CD14-positive monocyte (primary cell): ENCODE measurements around the gene TENM3. TPM values are rescaled to one million over a fixed set of nuclear protein-coding genes. Genes with fewer than 3 reads are reported as not detected.

ENCODE experiments used
- DNase-seq, 3 donors: peaks; one replicate each; pipeline ENCODE4 v3.0.0-alpha.2; 2011 to 2022
- H2AFZ ChIP-seq: 2 replicates; pipeline ENCODE4 v1.6.0; 2012; ENCODE audit warnings: mild to moderate bottlenecking, low read depth, low read length, inconsistent platforms; ENCODE audit not compliant: insufficient read depth, poor library complexity, severe bottlenecking
- H3K27ac ChIP-seq, 2 donors: 1 replicate in 1 of 2; 2 replicates in 1 of 2; pipeline ENCODE4 v1.5.1; 2012 to 2013; ENCODE audit warnings: low read length in 2 of 2, control low read depth in 1 of 2, inconsistent platforms in 1 of 2, low read depth in 1 of 2, mild to moderate bottlenecking in 1 of 2
- H3K27me3 ChIP-seq, 2 donors: one replicate each; pipeline versions ENCODE4 v1.6.0 to v1.6.1; 2011 to 2013; ENCODE audit warnings: low read length in 2 of 2; ENCODE audit not compliant: control insufficient read depth in 2 of 2, insufficient read depth in 2 of 2
- H3K36me3 ChIP-seq, 2 donors: replicated peaks in 1 of 2; 1 replicate in 1 of 2; 2 replicates in 1 of 2; pipeline versions ENCODE4 v1.5.1 to v1.6.1; 2012 to 2013; ENCODE audit warnings: low read length in 2 of 2, control low read depth in 1 of 2, inconsistent platforms in 1 of 2, mild to moderate bottlenecking in 1 of 2; ENCODE audit not compliant: insufficient read depth in 2 of 2, control insufficient read depth in 1 of 2
- H3K4me1 ChIP-seq, 2 donors: 1 replicate in 1 of 2; 2 replicates in 1 of 2; pipeline versions ENCODE4 v1.5.1 to v1.6.1; 2012 to 2013; ENCODE audit warnings: low read length in 2 of 2, control low read depth in 1 of 2, inconsistent platforms in 1 of 2, mild to moderate bottlenecking in 1 of 2, moderate library complexity in 1 of 2; ENCODE audit not compliant: insufficient read depth in 2 of 2, control insufficient read depth in 1 of 2
- H3K4me2 ChIP-seq: replicated peaks from 2 replicates; pipeline ENCODE3; 2012; ENCODE audit warnings: low read length, moderate library complexity, mild to moderate bottlenecking; ENCODE audit not compliant: poor library complexity, severe bottlenecking; ENCODE audit errors: extremely low read depth
- H3K4me3 ChIP-seq, 3 experiments: fragments of 200-600 bp in 1 of 3; sonication (generic) in 1 of 3; replicated peaks in 1 of 3; 1 replicate in 2 of 3; 2 replicates in 1 of 3; pipeline ENCODE4 v1.5.1; 2011 to 2013; ENCODE audit warnings: low read length in 3 of 3, mild to moderate bottlenecking in 3 of 3, control low read depth in 2 of 3, low read depth in 2 of 3, inconsistent platforms in 1 of 3, moderate library complexity in 1 of 3
- H3K79me2 ChIP-seq: 2 replicates; pipeline ENCODE4 v1.6.0; 2012; ENCODE audit warnings: mild to moderate bottlenecking, control low read depth, inconsistent platforms, low read length, moderate library complexity; ENCODE audit not compliant: insufficient read depth
- H3K9ac ChIP-seq: 2 replicates; pipeline ENCODE4 v1.6.0; 2017; ENCODE audit warnings: low read length, mild to moderate bottlenecking; ENCODE audit not compliant: insufficient read depth, poor library complexity, severe bottlenecking
- H3K9me3 ChIP-seq, 2 donors: replicated peaks in 1 of 2; 1 replicate in 1 of 2; 2 replicates in 1 of 2; pipeline versions ENCODE4 v1.5.1 to v1.6.1; 2012 to 2013; ENCODE audit warnings: low read length in 2 of 2, control low read depth in 1 of 2; ENCODE audit not compliant: control insufficient read depth in 1 of 2, insufficient read depth in 1 of 2
- H4K20me1 ChIP-seq: 2 replicates; pipeline ENCODE4 v1.6.0; 2012; ENCODE audit warnings: mild to moderate bottlenecking, low read length, control low read depth, moderate library complexity; ENCODE audit not compliant: insufficient read depth
- H3K27ac Mint-ChIP-seq, 7 donors: one replicate each; pipeline ENCODE4 v1.8.0; 2020; ENCODE audit warnings: mild to moderate bottlenecking in 7 of 7, mixed read lengths in 7 of 7, moderate library complexity in 6 of 7, inconsistent platforms in 2 of 7
- H3K27me3 Mint-ChIP-seq, 3 donors: one replicate each; pipeline ENCODE4 v1.8.0; 2021 to 2022; ENCODE audit warnings: low read depth in 3 of 3, mild to moderate bottlenecking in 3 of 3, mixed read lengths in 3 of 3, moderate library complexity in 3 of 3, inconsistent platforms in 1 of 3
- H3K36me3 Mint-ChIP-seq, 2 donors: one replicate each; pipeline ENCODE4 v1.8.0; 2020; ENCODE audit warnings: mixed read lengths in 2 of 2, inconsistent platforms in 1 of 2, mild to moderate bottlenecking in 1 of 2
- H3K4me1 Mint-ChIP-seq: one replicate; pipeline ENCODE4 v1.8.0; 2020; ENCODE audit warnings: mild to moderate bottlenecking, mixed read lengths
- H3K4me3 Mint-ChIP-seq, 2 donors: one replicate each; pipeline ENCODE4 v1.8.0; 2020; ENCODE audit warnings: mild to moderate bottlenecking in 2 of 2, mixed read lengths in 2 of 2, moderate library complexity in 1 of 2
- H3K9me3 Mint-ChIP-seq, 7 donors: one replicate each; pipeline ENCODE4 v1.8.0; 2020 to 2022; ENCODE audit warnings: mixed read lengths in 7 of 7, mild to moderate bottlenecking in 6 of 7, moderate library complexity in 6 of 7, inconsistent platforms in 2 of 7
- CTCF ChIP-seq: fragments of 200-600 bp; IDR thresholded peaks from one replicate; pipeline ENCODE4 v1.8.0; 2022; ENCODE audit warnings: antibody characterized with exemption, mild to moderate bottlenecking
- WGBS: methylation state at CpG from one replicate; pipeline ENCODE4 v1.1.5; 2013; ENCODE audit warnings: missing lambda C conversion rate; ENCODE audit not compliant: insufficient coverage; 5-methylcytosine and 5-hydroxymethylcytosine counted together
- intact Hi-C, 2 donors: fragments of 100-400 bp; cut with micrococcal nuclease; formaldehyde crosslinking; loops; one replicate each; pipeline versions ENCODE4 v1.15.0 to v1.15.1; 2023
- polyA plus RNA-seq, 3 donors: library from polyadenylated mRNA; depleted of rRNA in 1 of 3; unstranded in 2 of 3; stranded (reverse) in 1 of 3; fragments of 300-500 nt in 2 of 3; fragments of >200 nt in 1 of 3; fragmentation: Illumina TruSeq in 2 of 3; gene quantifications; 1 replicate in 2 of 3; 2 replicates in 1 of 3; pipeline ENCODE4 v1.2.3, GENCODE V29; 2012 to 2021

The TENM3 gene
- polyA plus RNA-seq, 3 donors = not detected

- no CpG with 5 or more reads among the region's 4 CpGs for WGBS
- H3K4me3 ChIP-seq = no peak overlapping the region
- no peaks in the 10 kb centered on the region for H3K79me2 ChIP-seq
- Mint-ChIP-seq H3K27ac (no peak overlapping the region), H3K4me3 (no peak overlapping the region), H3K9me3 (peaks cover 0 to 1% (median 0%) of the 10 kb centered on the region in 7 donors), H3K27me3 (no peaks in the 10 kb centered on the region), H3K36me3 (no peaks in the 10 kb centered on the region), H3K4me1 (no peaks in the 10 kb centered on the region)
- no peak overlapping the region for H3K4me2 ChIP-seq
- no peak for DNase-seq
- no peaks in the 10 kb centered on the region for H3K4me1 ChIP-seq
- no peaks in the 10 kb centered on the region for H3K27me3 ChIP-seq
- TF ChIP-seq CTCF = no peak
- H3K9me3 ChIP-seq = no peaks in the 10 kb centered on the region
- intact Hi-C loops = no loop called here
- no peak overlapping the region for H3K27ac ChIP-seq
- H2AFZ ChIP-seq = no peak overlapping the region
- no peak overlapping the region for H3K9ac ChIP-seq
- no peaks in the 10 kb centered on the region for H3K36me3 ChIP-seq
- no peaks in the 10 kb centered on the region for H4K20me1 ChIP-seq
These were observed 503.7 kb downstream of the TENM3 start for GRCh38 chr4:182746876-182747275.

- Histone ChIP-seq H2AFZ (no peak overlapping the region), H3K9me3 (no peaks in the 10 kb centered on the region), H3K4me2 (no peak overlapping the region), H4K20me1 (no peaks in the 10 kb centered on the region), H3K36me3 (no peaks in the 10 kb centered on the region), H3K4me3 (no peak overlapping the region), H3K79me2 (no peaks in the 10 kb centered on the region), H3K27ac (no peak overlapping the region), H3K27me3 (no peaks in the 10 kb centered on the region), H3K9ac (no peak overlapping the region), H3K4me1 (no peaks in the 10 kb centered on the region)
- no peak overlapping the region for H3K27ac Mint-ChIP-seq
- DNase-seq = no peak
- intact Hi-C loops = no loop called here
- no peak overlapping the region for H3K4me3 Mint-ChIP-seq
- no peak for TF ChIP-seq CTCF
- H3K36me3 Mint-ChIP-seq = no peaks in the 10 kb centered on the region
- no peaks in the 10 kb centered on the region for H3K4me1 Mint-ChIP-seq
- no peaks in the 10 kb centered on the region for H3K27me3 Mint-ChIP-seq
- 94% methylated on average over 8 of the region's 8 CpGs for WGBS
- H3K9me3 Mint-ChIP-seq = peaks cover 0 to 2% (median 0%) of the 10 kb centered on the region in 7 donors
These were observed 505.1 kb downstream of the TENM3 start for GRCh38 chr4:182748283-182748682.
